Uterus (tissue), 2 donors: ENCODE data around the gene KBTBD8.

Experiments used
- CTCF ChIP-seq, 4 experiments: fragments of 200-600 bp in 2 of 4; fragments of 450-650 bp in 2 of 4; sonication (generic) in 2 of 4; IDR thresholded peaks; one replicate each; pipeline ENCODE4 v1.5.1; 2016 to 2019; ENCODE audit warnings: antibody characterized with exemption in 4 of 4, mild to moderate bottlenecking in 2 of 4, moderate library complexity in 1 of 4
- POLR2A ChIP-seq, 2 donors: fragments of 450-650 bp; IDR thresholded peaks; one replicate each; pipeline ENCODE4 v1.6.1; 2016; ENCODE audit warnings: antibody characterized with exemption in 2 of 2, mild to moderate bottlenecking in 1 of 2, moderate library complexity in 1 of 2

- TF ChIP-seq CTCF (IDR thresholded peaks at IDR 0.05): no peak
- no peak for TF ChIP-seq POLR2A (IDR thresholded peaks at IDR 0.05)
These were observed 45.8 kb upstream of the KBTBD8 start for GRCh38 chr3:66952357-66952756.
